Left ventricle myocardium inferior (tissue), 1 donor: Measurements from ENCODE around the gene TRIM42. TPM values are rescaled to one million over a fixed set of nuclear protein-coding genes. Genes with fewer than 3 reads are reported as not detected.

Experiments
- DNase-seq: peaks from one replicate; pipeline ENCODE4 v3.0.0-alpha.2; 2020
- H3K27ac ChIP-seq: fragments of 200-600 bp; replicated peaks from 2 replicates; pipeline ENCODE4 v1.8.0; 2021
- H3K27me3 ChIP-seq: fragments of 200-600 bp; 2 replicates; pipeline ENCODE4 v1.8.0; 2021; ENCODE audit warnings: low read depth
- H3K36me3 ChIP-seq: fragments of 200-600 bp; 2 replicates; pipeline ENCODE4 v1.8.0; 2021
- H3K4me1 ChIP-seq: fragments of 200-600 bp; 2 replicates; pipeline ENCODE4 v1.8.0; 2021
- H3K4me3 ChIP-seq: fragments of 200-600 bp; 2 replicates; pipeline ENCODE4 v1.8.0; 2021; ENCODE audit warnings: mild to moderate bottlenecking, moderate library complexity
- H3K9me3 ChIP-seq: fragments of 200-600 bp; replicated peaks from 2 replicates; pipeline ENCODE4 v1.8.0; 2021
- intact Hi-C: fragments of 100-400 bp; cut with micrococcal nuclease; formaldehyde crosslinking; loops from one replicate; pipeline ENCODE4 v1.11.0; 2022
- total RNA-seq: library from RNA; stranded (reverse); fragmentation: NEBNext Ultra II Directional; extraction: Animal tissue kit (Norgen Biotek cat#: 25700); gene quantifications from one replicate; pipeline ENCODE4 v1.2.1, GENCODE V29; 2021
- TF ChIP-seq, protein P1 (sequence below): fragments of 200-600 bp; IDR thresholded peaks from 2 replicates; pipeline ENCODE4 v1.8.0; 2021; ENCODE audit warnings: antibody characterized with exemption, mild to moderate bottlenecking, borderline replicate concordance
- donor health status: DM: no; HTN: yes; CAD: no; lungs with severe emphysema.

Gene TRIM42
- total RNA-seq, 1 donor from 2014 or later = not detected

DNA sequence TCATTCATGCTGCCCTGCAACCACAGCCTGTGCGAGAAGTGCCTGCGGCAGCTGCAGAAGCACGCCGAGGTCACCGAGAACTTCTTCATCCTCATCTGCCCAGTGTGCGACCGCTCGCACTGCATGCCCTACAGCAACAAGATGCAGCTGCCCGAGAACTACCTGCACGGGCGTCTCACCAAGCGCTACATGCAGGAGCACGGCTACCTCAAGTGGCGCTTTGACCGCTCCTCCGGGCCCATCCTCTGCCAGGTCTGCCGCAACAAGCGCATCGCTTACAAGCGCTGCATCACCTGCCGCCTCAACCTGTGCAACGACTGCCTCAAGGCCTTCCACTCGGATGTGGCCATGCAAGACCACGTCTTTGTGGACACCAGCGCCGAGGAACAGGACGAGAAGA lies 4.7 kb downstream of the TRIM42 start:
- TF ChIP-seq, protein P1, sequence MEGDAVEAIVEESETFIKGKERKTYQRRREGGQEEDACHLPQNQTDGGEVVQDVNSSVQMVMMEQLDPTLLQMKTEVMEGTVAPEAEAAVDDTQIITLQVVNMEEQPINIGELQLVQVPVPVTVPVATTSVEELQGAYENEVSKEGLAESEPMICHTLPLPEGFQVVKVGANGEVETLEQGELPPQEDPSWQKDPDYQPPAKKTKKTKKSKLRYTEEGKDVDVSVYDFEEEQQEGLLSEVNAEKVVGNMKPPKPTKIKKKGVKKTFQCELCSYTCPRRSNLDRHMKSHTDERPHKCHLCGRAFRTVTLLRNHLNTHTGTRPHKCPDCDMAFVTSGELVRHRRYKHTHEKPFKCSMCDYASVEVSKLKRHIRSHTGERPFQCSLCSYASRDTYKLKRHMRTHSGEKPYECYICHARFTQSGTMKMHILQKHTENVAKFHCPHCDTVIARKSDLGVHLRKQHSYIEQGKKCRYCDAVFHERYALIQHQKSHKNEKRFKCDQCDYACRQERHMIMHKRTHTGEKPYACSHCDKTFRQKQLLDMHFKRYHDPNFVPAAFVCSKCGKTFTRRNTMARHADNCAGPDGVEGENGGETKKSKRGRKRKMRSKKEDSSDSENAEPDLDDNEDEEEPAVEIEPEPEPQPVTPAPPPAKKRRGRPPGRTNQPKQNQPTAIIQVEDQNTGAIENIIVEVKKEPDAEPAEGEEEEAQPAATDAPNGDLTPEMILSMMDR = no peak
- Histone ChIP-seq H3K27ac (no peak overlapping the region), H3K9me3 (no peaks in the 10 kb centered on the region), H3K4me3 (no peak overlapping the region), H3K4me1 (no peaks in the 10 kb centered on the region), H3K27me3 (no peaks in the 10 kb centered on the region), H3K36me3 (no peaks in the 10 kb centered on the region)
- intact Hi-C loops = no loop called here
- DNase-seq = no peak

DNA sequence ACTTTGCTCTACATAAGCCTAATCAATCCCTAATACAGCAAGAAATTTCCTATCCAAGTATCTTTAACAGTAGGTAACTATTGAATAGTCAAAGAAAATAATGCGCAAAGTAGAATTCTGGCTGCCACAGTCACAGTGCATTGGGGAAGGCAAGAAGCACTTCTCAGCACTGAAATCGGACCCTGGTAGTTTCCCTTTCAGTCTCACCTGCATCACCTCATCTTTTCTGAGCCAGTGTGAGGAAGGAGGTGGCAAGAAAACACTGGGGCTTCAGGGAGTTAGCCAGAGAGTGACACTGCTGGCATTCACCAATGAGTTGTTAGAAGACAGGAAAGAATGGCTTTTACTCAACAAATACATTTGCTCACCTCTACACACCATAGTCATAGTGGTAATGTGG lies 8.3 kb downstream of the TRIM42 start:
- H3K27me3 ChIP-seq = no peaks in the 10 kb centered on the region
- no peaks in the 10 kb centered on the region for H3K4me1 ChIP-seq
- H3K36me3 ChIP-seq = no peaks in the 10 kb centered on the region
- TF ChIP-seq, protein P1 = no peak
- no peak for DNase-seq
- no peaks in the 10 kb centered on the region for H3K9me3 ChIP-seq
- intact Hi-C loops = no loop called here
- no peak overlapping the region for H3K4me3 ChIP-seq
- no peak overlapping the region for H3K27ac ChIP-seq

DNA sequence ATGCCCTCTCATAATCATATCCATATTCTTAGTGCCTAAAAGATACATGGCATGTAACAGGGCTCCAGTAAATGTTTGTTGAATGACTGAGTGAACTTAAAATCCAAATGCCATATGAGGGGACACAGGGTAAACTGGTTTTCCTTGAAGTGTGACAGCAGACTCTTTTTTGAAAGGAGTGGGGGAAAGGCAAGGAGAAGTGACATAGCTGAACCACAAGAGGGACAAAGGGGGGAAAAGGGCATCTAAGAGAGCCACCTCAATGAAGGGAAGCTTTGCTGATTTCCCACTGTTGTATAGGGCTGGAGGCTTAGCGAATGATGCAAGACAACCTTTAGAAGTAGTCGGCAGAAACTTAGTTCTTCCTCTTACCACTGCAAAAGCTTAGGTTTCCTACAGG lies 9.1 kb downstream of the TRIM42 start:
- Histone ChIP-seq H3K36me3 (no peaks in the 10 kb centered on the region), H3K27me3 (no peaks in the 10 kb centered on the region), H3K27ac (no peak overlapping the region), H3K4me3 (no peak overlapping the region), H3K4me1 (no peaks in the 10 kb centered on the region), H3K9me3 (no peaks in the 10 kb centered on the region)
- TF ChIP-seq, protein P1 = no peak
- DNase-seq = no peak
- intact Hi-C loops = no loop called here

DNA sequence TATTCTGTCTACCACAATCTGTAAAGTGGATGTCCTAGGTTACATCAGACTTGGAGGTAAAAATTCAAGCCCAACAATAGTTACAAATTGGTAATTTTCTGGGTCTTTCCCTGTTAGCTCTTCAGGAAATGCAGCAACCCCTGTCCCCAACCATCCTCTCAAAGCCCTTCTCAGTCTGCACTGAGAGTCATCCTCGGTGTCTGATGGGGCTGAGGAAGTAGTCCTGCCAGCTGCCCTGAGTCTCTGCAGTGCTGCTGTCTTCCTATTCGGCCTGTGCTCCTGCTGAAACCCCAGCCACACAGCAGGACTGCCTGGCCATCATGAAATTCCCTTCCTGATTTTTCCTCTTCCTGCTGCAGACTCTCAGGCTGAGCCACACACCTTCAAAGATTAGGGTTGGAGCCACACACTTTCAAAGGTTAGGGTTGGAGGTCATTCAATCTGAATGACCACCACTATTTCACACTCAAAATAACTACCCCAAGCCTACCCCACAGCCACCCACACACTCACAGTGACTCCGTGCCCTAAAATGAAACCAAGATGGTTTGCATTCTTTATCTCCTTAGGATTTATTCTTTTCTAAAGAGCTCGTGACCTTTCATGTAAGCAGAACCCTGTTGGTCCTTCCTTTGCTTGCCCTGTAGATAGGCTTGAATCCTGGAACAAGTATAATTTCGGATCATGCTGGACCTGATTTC lies 17.6 kb downstream of the TRIM42 start:
- no peak for DNase-seq
- H3K4me1 ChIP-seq = no peaks in the 10 kb centered on the region
- no peaks in the 10 kb centered on the region for H3K9me3 ChIP-seq
- intact Hi-C loops = no loop called here
- no peak overlapping the region for H3K27ac ChIP-seq
- no peak overlapping the region for H3K4me3 ChIP-seq
- TF ChIP-seq, protein P1 = no peak
- H3K27me3 ChIP-seq = no peaks in the 10 kb centered on the region
- H3K36me3 ChIP-seq = no peaks in the 10 kb centered on the region

DNA sequence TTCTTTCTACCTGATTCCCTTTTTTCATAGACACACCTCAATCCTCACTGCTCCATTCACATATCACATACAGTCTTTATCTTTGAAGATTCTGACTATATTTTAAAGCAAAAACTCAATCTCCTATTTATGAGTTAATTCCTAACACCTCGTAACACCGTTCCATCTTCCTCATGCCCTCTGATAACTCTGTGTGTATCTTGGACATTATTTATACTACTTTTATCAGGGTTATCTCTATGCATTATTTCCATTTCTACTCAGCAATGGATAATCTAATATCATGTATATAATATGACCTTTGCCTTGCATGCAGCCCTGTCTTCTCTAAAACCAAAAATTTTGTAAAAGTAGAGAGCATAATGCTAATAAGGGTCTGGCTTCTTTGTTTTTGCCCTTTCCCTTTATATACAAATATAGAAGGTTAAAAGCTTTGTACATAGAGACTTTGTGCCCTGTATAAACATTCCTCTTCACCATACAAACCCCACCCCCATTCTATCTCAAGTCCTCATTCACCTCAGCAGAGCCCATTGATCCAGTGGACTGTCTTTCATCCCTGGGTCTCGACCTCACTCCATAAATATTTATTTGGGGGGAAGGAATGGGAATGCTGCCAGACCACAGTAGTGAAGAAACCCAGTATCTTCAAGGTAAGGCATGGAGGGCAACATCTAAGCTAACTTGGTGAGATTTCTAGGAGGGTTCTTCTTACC lies 21.8 kb downstream of the TRIM42 start:
- Histone ChIP-seq H3K27me3 (no peaks in the 10 kb centered on the region), H3K4me3 (no peak overlapping the region), H3K4me1 (no peaks in the 10 kb centered on the region), H3K9me3 (no peaks in the 10 kb centered on the region), H3K36me3 (no peaks in the 10 kb centered on the region), H3K27ac (no peak overlapping the region)
- no peak for DNase-seq
- TF ChIP-seq, protein P1 = no peak
- intact Hi-C loops = no loop called here
